Heart left ventricle (tissue), 13 donors: Measurements from ENCODE around the gene ADTRP.

Source experiments
- CTCF ChIP-seq, 12 donors: fragments of 200-600 bp; sonication (generic) in 4 of 12; IDR thresholded peaks; one replicate each; pipeline versions ENCODE4 v1.5.0 to v1.8.0; 2018 to 2022; ENCODE audit warnings: antibody characterized with exemption in 12 of 12, mild to moderate bottlenecking in 5 of 12
- POLR2A ChIP-seq, 2 donors: fragments of 450-650 bp; IDR thresholded peaks; one replicate each; pipeline ENCODE4 v1.6.1; 2017; ENCODE audit warnings: antibody characterized with exemption in 2 of 2, mild to moderate bottlenecking in 2 of 2, moderate library complexity in 2 of 2
- donor health status: ischemic (EF 13 %, LVEDD 7.1; RV severe dilation, severe dysfunction).
- donor health status: DM: no; HTN: yes; CAD: no.
- donor health status: DM: no; HTN: no; CAD: no.
- donor health status: ischemic (EF 25% LVEDD 6.9; RV normal size, moderate dysfunction).
- donor health status: ischemic (EF 25% LVEDD 5.7; RV mildly dilated, moderate dysfunction).
- donor health status: ischemic (EF 35%, LVEDD 5.7; RV mildly dilated, moderate dysfunction).
- donor health status: nonischemic (EF 11% LVEDD 7.7; RV severe dilation, severe dysfunction).
- donor health status: DM: yes; HTN: yes; CAD: no.
- donor health status: PGD.
- donor health status: ischemic (EF 29% LVEDD 5.4; RV normal size, mild dysfunction).
- donor health status: nonischemic (EF 23%, LVEDD 6.1; RV moderate dilation, normal function).

GRCh38 chr6:11774426-11774825 lies 4.2 kb downstream of the ADTRP start:
- no peak for TF ChIP-seq CTCF (IDR thresholded peaks at IDR 0.05)
- TF ChIP-seq POLR2A (IDR thresholded peaks at IDR 0.05): no peak
